ENCODE data around the gene LTB.

Gene LTB

GRCh38 chr6:31617010-31617409 is 34.8 kb upstream of the LTB start:
- peak overlapping the region; percentile 92 for H3K27ac ChIP-seq (replicated peaks)
- no peaks in the 10 kb centered on the region for H3K27me3 ChIP-seq (ENCODE audit: insufficient read depth, poor library complexity, severe bottlenecking)
- H3K4me3 ChIP-seq (replicated peaks; ENCODE audit: insufficient read depth, low read length) = peak overlapping the region; percentile 54
- DNase-seq (ENCODE audit: low read depth in 1 of 2, low spot score in 1 of 2) = no peak
- TF ChIP-seq SPI1 (IDR thresholded peaks at IDR 0.05; ENCODE audit: borderline replicate concordance, low read depth) = no peak
- TF ChIP-seq GABPA (IDR thresholded peaks at IDR 0.05; ENCODE audit: low read depth) = no peak
- TF ChIP-seq CTCF (IDR thresholded peaks at IDR 0.05; ENCODE audit: insufficient read depth, low read length) = no peak
- TF ChIP-seq REST (IDR thresholded peaks at IDR 0.05; ENCODE audit: insufficient replicate concordance, low read depth) = no peak
- no peak for TF ChIP-seq POLR2AphosphoS5 (IDR thresholded peaks at IDR 0.05; ENCODE audit: low read depth)

GRCh38 chr6:31615748-31616147 is 33.5 kb upstream of the LTB start:
- H3K27me3 ChIP-seq (ENCODE audit: insufficient read depth, poor library complexity, severe bottlenecking) = no peaks in the 10 kb centered on the region
- H3K27ac ChIP-seq (replicated peaks) = peak overlapping the region; percentile 92
- peak; percentile 79 to 95 for DNase-seq (ENCODE audit: low read depth in 1 of 2, low spot score in 1 of 2)
- peak overlapping the region; percentile 54 for H3K4me3 ChIP-seq (replicated peaks; ENCODE audit: insufficient read depth, low read length)
- TF ChIP-seq REST (IDR thresholded peaks at IDR 0.05; ENCODE audit: insufficient replicate concordance, low read depth) (peak; percentile 48), CTCF (IDR thresholded peaks at IDR 0.05; ENCODE audit: insufficient read depth, low read length) (no peak), POLR2AphosphoS5 (IDR thresholded peaks at IDR 0.05; ENCODE audit: low read depth) (peak; percentile 87), SPI1 (IDR thresholded peaks at IDR 0.05; ENCODE audit: borderline replicate concordance, low read depth) (peak; percentile 89; the same call in 1 of the 2 replicates), GABPA (IDR thresholded peaks at IDR 0.05; ENCODE audit: low read depth) (no peak)

GRCh38 chr6:31614684-31615578 is 32.7 kb upstream of the LTB start, which contains the start of gene AIF1:
TSS of gene AIF1 (plus strand) at chr6:31615234. CDS start at chr6:31615330, 96 bp downstream.
- TF ChIP-seq CTCF (IDR thresholded peaks at IDR 0.05; ENCODE audit: insufficient read depth, low read length) = no peak
- TF ChIP-seq POLR2AphosphoS5 (IDR thresholded peaks at IDR 0.05; ENCODE audit: low read depth) = 0 out of 2 replicates have a peak, but pooled peaks have one; percentile 43
- peak; percentile 95 for TF ChIP-seq SPI1 (IDR thresholded peaks at IDR 0.05; ENCODE audit: borderline replicate concordance, low read depth)
- TF ChIP-seq GABPA (IDR thresholded peaks at IDR 0.05; ENCODE audit: low read depth) = no peak
- H3K27me3 ChIP-seq (ENCODE audit: insufficient read depth, poor library complexity, severe bottlenecking) = no peaks in the 10 kb centered on the region
- H3K4me3 ChIP-seq (replicated peaks; ENCODE audit: insufficient read depth, low read length) = peak within 1 kb of the TSS; percentile 54
- peak within 1 kb of the TSS; percentile 92 for H3K27ac ChIP-seq (replicated peaks)
- DNase-seq (ENCODE audit: low read depth in 1 of 2, low spot score in 1 of 2) = peak in 1 of 2 experiments; percentile 82
